Measurements from ENCODE around the gene CAPN15. TPM values are rescaled to one million over a fixed set of nuclear protein-coding genes. Genes with fewer than 3 reads are reported as not detected.
A peak's percentile ranks its signal among the peaks of the same experiment; 100 is the strongest.

Gene CAPN15
- total and polyA plus RNA-seq, 9 of the 15 experiments (the other 6 are each of a cell fraction or from before 2014, with no cell fraction given) = 0.62 to 111 (median 14.2) TPM

- no peak for TF ChIP-seq ZNF518B (CRISPR knock-in tag; IDR thresholded peaks at IDR 0.05)
- no peak for TF ChIP-seq GTF2B (IDR thresholded peaks at IDR 0.05; ENCODE audit: extremely low read depth, insufficient read length)
- TF ChIP-seq ZBTB8A (IDR thresholded peaks at IDR 0.05; ENCODE audit: partially characterized antibody) = no peak
- no peak for TF ChIP-seq HDGF (IDR thresholded peaks at IDR 0.05)
- TF ChIP-seq TSHZ1 (CRISPR knock-in tag; IDR thresholded peaks at IDR 0.05) = no peak
- TF ChIP-seq PREB (CRISPR knock-in tag; IDR thresholded peaks at IDR 0.05) = no peak
- no peak for TF ChIP-seq BMI1 (IDR thresholded peaks at IDR 0.05; ENCODE audit: low read length)
- peak in 1 of 3 experiments; percentile 86; a peak in 2 of 6 replicates for TF ChIP-seq ZBTB11 (CRISPR knock-in tag; IDR thresholded peaks at IDR 0.05)
- no peak for TF ChIP-seq NFE2L1 (tag; IDR thresholded peaks at IDR 0.05; ENCODE audit: borderline replicate concordance, low read depth)
- TF ChIP-seq HMG20A (CRISPR knock-in tag; conservative IDR thresholded peaks at IDR 0.05) = no peak
- no peak for TF ChIP-seq MCM2 (IDR thresholded peaks at IDR 0.05; ENCODE audit: low read depth)
- TF ChIP-seq E2F3 (CRISPR knock-in tag; IDR thresholded peaks at IDR 0.05) = no peak
- no peak for TF ChIP-seq RBM22 (IDR thresholded peaks at IDR 0.05; ENCODE audit: low read depth, low read length, poor library complexity, severe bottlenecking)
Measured at GRCh38 chr16:566475-567372, 39.2 kb downstream of the CAPN15 start, which contains the start of gene NHLRC4 (continued).

All from K562 (cell line).